Vagina (tissue), 2 donors: ENCODE results near the gene SAC3D1.

Experiments
- POLR2AphosphoS5 ChIP-seq, 2 donors: sonication (generic); formaldehyde crosslinking; IDR thresholded peaks; one replicate each; pipeline ENCODE4 v1.9.0; 2017; ENCODE audit warnings: antibody characterized with exemption in 2 of 2, mild to moderate bottlenecking in 2 of 2, low read depth in 1 of 2; ENCODE audit not compliant: insufficient read depth in 1 of 2
- TF ChIP-seq, protein P1 (sequence below), 3 experiments: fragments of 450-650 bp in 2 of 3; fragments of 200-600 bp in 1 of 3; sonication (generic) in 1 of 3; IDR thresholded peaks; one replicate each; pipeline ENCODE4 v1.5.1; 2017 to 2019; ENCODE audit warnings: antibody characterized with exemption in 3 of 3, mild to moderate bottlenecking in 2 of 3, moderate library complexity in 2 of 3

DNA sequence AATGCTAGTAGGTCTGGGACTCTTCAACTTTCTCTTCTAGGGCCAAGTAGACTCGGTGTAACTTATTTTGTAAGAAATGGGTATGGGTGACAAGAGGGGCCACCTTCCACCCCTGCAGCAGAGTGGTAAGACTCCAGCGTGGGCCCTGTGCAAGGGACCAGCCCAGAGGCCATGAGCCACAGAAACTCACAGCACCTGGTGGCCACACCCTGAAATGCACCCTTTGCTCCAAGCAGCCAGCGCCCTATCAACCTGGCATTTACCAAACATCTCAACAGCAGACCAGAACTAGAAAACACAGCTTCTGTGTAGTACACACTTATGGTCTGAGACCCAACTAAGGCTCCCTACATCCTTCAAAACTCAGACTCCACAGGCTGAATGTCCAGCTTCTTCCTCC is 37.1 kb downstream of the SAC3D1 start:
- TF ChIP-seq, protein P1, sequence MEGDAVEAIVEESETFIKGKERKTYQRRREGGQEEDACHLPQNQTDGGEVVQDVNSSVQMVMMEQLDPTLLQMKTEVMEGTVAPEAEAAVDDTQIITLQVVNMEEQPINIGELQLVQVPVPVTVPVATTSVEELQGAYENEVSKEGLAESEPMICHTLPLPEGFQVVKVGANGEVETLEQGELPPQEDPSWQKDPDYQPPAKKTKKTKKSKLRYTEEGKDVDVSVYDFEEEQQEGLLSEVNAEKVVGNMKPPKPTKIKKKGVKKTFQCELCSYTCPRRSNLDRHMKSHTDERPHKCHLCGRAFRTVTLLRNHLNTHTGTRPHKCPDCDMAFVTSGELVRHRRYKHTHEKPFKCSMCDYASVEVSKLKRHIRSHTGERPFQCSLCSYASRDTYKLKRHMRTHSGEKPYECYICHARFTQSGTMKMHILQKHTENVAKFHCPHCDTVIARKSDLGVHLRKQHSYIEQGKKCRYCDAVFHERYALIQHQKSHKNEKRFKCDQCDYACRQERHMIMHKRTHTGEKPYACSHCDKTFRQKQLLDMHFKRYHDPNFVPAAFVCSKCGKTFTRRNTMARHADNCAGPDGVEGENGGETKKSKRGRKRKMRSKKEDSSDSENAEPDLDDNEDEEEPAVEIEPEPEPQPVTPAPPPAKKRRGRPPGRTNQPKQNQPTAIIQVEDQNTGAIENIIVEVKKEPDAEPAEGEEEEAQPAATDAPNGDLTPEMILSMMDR (IDR thresholded peaks at IDR 0.05): peak in 1 of 3 experiments; percentile 36
- no peak for TF ChIP-seq POLR2AphosphoS5 (IDR thresholded peaks at IDR 0.05; ENCODE audit: insufficient read depth in 1 of 2, low read depth in 1 of 2)
